ENCODE results near the gene SYS1. TPM values are rescaled to one million over a fixed set of nuclear protein-coding genes. Genes with fewer than 3 reads are reported as not detected.

The SYS1 gene
- total and polyA plus RNA-seq, 3 experiments from 2014 or later, result 40.1 to 54.0 (median 48.3) TPM

GRCh38 chr20:45407783-45408645, 45.1 kb downstream of the SYS1 start, which contains the start of gene DBNDD2:
Gene DBNDD2 (plus strand): TSS chr20:45408289. CDS start chr20:45408468, 179 bp downstream.
- H3K27ac Mint-ChIP-seq, result peak within 1 kb of the TSS; percentile 26 to 95 (median 76)
- no peaks in the 10 kb centered on the region for H3K36me3 ChIP-seq (ENCODE audit: insufficient read depth, low read length)
- ChIA-PET CTCF (interaction anchor here (0.9 to 2.2 kb wide), 6 partner anchors 8 to 46 kb away, joined by 3 to 15 read pairs (median 4); partner anchors contain the start of gene PIGT), POLR2A (interaction anchor here (0.9 to 3.5 kb wide), 2 partner anchors 8 to 44 kb away, joined by 8 to 25 read pairs; partner anchors contain the start of gene PIGT)
- H3K4me3 Mint-ChIP-seq, result peak within 1 kb of the TSS; percentile 69 to 95 (median 79)
- no peak within 1 kb of the TSS for H3K4me3 ChIP-seq (ENCODE audit: low read length)
- peaks cover 0 to 15% (median 10%) of the 10 kb centered on the region in 3 donors for H3K36me3 Mint-ChIP-seq
- peak in 1 of 5 donors; percentile 43 for DNase-seq
- peaks cover 0 to 3% of the 10 kb centered on the region in 2 donors for H3K27me3 Mint-ChIP-seq
- H3K27ac ChIP-seq (ENCODE audit: low read depth, low read length), result peak within 1 kb of the TSS; percentile 57
- H3K4me1 ChIP-seq (ENCODE audit: insufficient read depth, low read length), result peaks cover 5% of the 10 kb centered on the region
- H3K9me3 ChIP-seq (ENCODE audit: low read length), result no peaks in the 10 kb centered on the region
- no peaks in the 10 kb centered on the region for H3K9me3 Mint-ChIP-seq
- peaks cover 8 to 23% (median 17%) of the 10 kb centered on the region in 3 donors for H3K4me1 Mint-ChIP-seq
- no peaks in the 10 kb centered on the region for H3K27me3 ChIP-seq (ENCODE audit: insufficient read depth, low read length, poor library complexity, severe bottlenecking)

GRCh38 chr20:45408646-45409213, 45.8 kb downstream of the SYS1 start:
- POLR2A ChIA-PET, result interaction anchor here (3.5 kb wide), 1 partner anchor 7 kb away, joined by 25 read pairs; the partner anchor contains the start of gene PIGT
- peak in 1 of 5 donors; percentile 23 for DNase-seq

GRCh38 chr20:45409521-45410272, 46.7 kb downstream of the SYS1 start:
- CTCF ChIA-PET, result interaction anchor here (2.9 kb wide), 1 partner anchor 36 kb away, joined by 7 read pairs; no protein-coding TSS in a partner anchor

More at GRCh38 chr20:45408646-45409213, 45.8 kb downstream of the SYS1 start:
- Mint-ChIP-seq H3K27me3 (peaks cover 0 to 3% of the 10 kb centered on the region in 2 donors), H3K4me3 (peak overlapping the region in 6 of 7 donors; percentile 3 to 79 (median 62)), H3K4me1 (peaks cover 8 to 23% (median 17%) of the 10 kb centered on the region in 3 donors), H3K36me3 (peaks cover 0 to 15% (median 10%) of the 10 kb centered on the region in 3 donors), H3K9me3 (no peaks in the 10 kb centered on the region), H3K27ac (peak overlapping the region in 6 of 8 donors; percentile 14 to 89 (median 75))
- Histone ChIP-seq H3K27me3 (ENCODE audit: insufficient read depth, low read length, poor library complexity, severe bottlenecking) (no peaks in the 10 kb centered on the region), H3K27ac (ENCODE audit: low read depth, low read length) (no peak overlapping the region), H3K4me3 (ENCODE audit: low read length) (no peak overlapping the region), H3K36me3 (ENCODE audit: insufficient read depth, low read length) (no peaks in the 10 kb centered on the region), H3K4me1 (ENCODE audit: insufficient read depth, low read length) (peaks cover 5% of the 10 kb centered on the region), H3K9me3 (ENCODE audit: low read length) (no peaks in the 10 kb centered on the region)
- CTCF ChIA-PET, result interaction anchor here (0.9 to 2.9 kb wide), 3 partner anchors 28 to 41 kb away, joined by 3 to 10 read pairs (median 7); no protein-coding TSS in a partner anchor

GRCh38 chr20:45410887-45411286, 47.9 kb downstream of the SYS1 start:
- Histone ChIP-seq H3K9me3 (ENCODE audit: low read length) (no peaks in the 10 kb centered on the region), H3K27ac (ENCODE audit: low read depth, low read length) (no peak overlapping the region), H3K27me3 (ENCODE audit: insufficient read depth, low read length, poor library complexity, severe bottlenecking) (no peaks in the 10 kb centered on the region), H3K4me3 (ENCODE audit: low read length) (no peak overlapping the region), H3K4me1 (ENCODE audit: insufficient read depth, low read length) (peaks cover 7% of the 10 kb centered on the region), H3K36me3 (ENCODE audit: insufficient read depth, low read length) (no peaks in the 10 kb centered on the region)
- H3K9me3 Mint-ChIP-seq, result no peaks in the 10 kb centered on the region
- peaks cover 0 to 3% of the 10 kb centered on the region in 2 donors for H3K27me3 Mint-ChIP-seq
- H3K36me3 Mint-ChIP-seq, result peaks cover 0 to 20% (median 10%) of the 10 kb centered on the region in 3 donors
- peaks cover 15 to 29% (median 21%) of the 10 kb centered on the region in 3 donors for H3K4me1 Mint-ChIP-seq
- H3K4me3 Mint-ChIP-seq, result peak overlapping the region in 1 of 7 donors; percentile 46
- DNase-seq, result no peak
- CTCF ChIA-PET, result interaction anchor here (0.7 to 2.9 kb wide), 2 partner anchors 26 to 37 kb away, joined by 3 to 7 read pairs; no protein-coding TSS in a partner anchor
- POLR2A ChIA-PET, result no interaction called here
- H3K27ac Mint-ChIP-seq, result peak overlapping the region in 3 of 8 donors; percentile 9 to 68 (median 41)

More at GRCh38 chr20:45409521-45410272, 46.7 kb downstream of the SYS1 start:
- POLR2A ChIA-PET, result no interaction called here
- Histone ChIP-seq H3K9me3 (ENCODE audit: low read length) (no peaks in the 10 kb centered on the region), H3K4me1 (ENCODE audit: insufficient read depth, low read length) (peaks cover 5% of the 10 kb centered on the region), H3K4me3 (ENCODE audit: low read length) (no peak overlapping the region), H3K27me3 (ENCODE audit: insufficient read depth, low read length, poor library complexity, severe bottlenecking) (no peaks in the 10 kb centered on the region), H3K36me3 (ENCODE audit: insufficient read depth, low read length) (no peaks in the 10 kb centered on the region), H3K27ac (ENCODE audit: low read depth, low read length) (no peak overlapping the region)
- DNase-seq, result no peak
- Mint-ChIP-seq H3K36me3 (peaks cover 0 to 15% (median 10%) of the 10 kb centered on the region in 3 donors), H3K4me3 (peak overlapping the region in 1 of 7 donors; percentile 46), H3K27ac (peak overlapping the region in 1 of 8 donors; percentile 55), H3K9me3 (no peaks in the 10 kb centered on the region), H3K4me1 (peaks cover 12 to 25% (median 16%) of the 10 kb centered on the region in 3 donors), H3K27me3 (peaks cover 0 to 3% of the 10 kb centered on the region in 2 donors)

- H3K9me3 Mint-ChIP-seq, result no peaks in the 10 kb centered on the region
- peaks cover 0 to 31% (median 10%) of the 10 kb centered on the region in 3 donors for H3K36me3 Mint-ChIP-seq
- no peaks in the 10 kb centered on the region for H3K36me3 ChIP-seq (ENCODE audit: insufficient read depth, low read length)
- no peak overlapping the region for H3K27ac ChIP-seq (ENCODE audit: low read depth, low read length)
- peak overlapping the region in 4 of 8 donors; percentile 1 to 82 (median 34) for H3K27ac Mint-ChIP-seq
- peak overlapping the region in 1 of 7 donors; percentile 12 for H3K4me3 Mint-ChIP-seq
- peaks cover 31 to 40% (median 32%) of the 10 kb centered on the region in 3 donors for H3K4me1 Mint-ChIP-seq
- no peak for DNase-seq
- peaks cover 19% of the 10 kb centered on the region for H3K4me1 ChIP-seq (ENCODE audit: insufficient read depth, low read length)
- H3K4me3 ChIP-seq (ENCODE audit: low read length), result no peak overlapping the region
- ChIA-PET POLR2A (interaction anchor here (1.3 kb wide), 1 partner anchor 50 kb away, joined by 4 read pairs; no protein-coding TSS in a partner anchor), CTCF (interaction anchor here (1.0 to 2.8 kb wide), 6 partner anchors 24 to 52 kb away, joined by 3 to 17 read pairs (median 4); no protein-coding TSS in a partner anchor)
- H3K27me3 ChIP-seq (ENCODE audit: insufficient read depth, low read length, poor library complexity, severe bottlenecking), result no peaks in the 10 kb centered on the region
- peaks cover 0 to under 1% of the 10 kb centered on the region in 2 donors for H3K27me3 Mint-ChIP-seq
- no peaks in the 10 kb centered on the region for H3K9me3 ChIP-seq (ENCODE audit: low read length)
Measured at GRCh38 chr20:45412653-45413052, 49.7 kb downstream of the SYS1 start.

- Mint-ChIP-seq H3K4me3 (peak overlapping the region in 2 of 7 donors; percentile 12 to 37), H3K36me3 (peaks cover 0 to 39% (median 13%) of the 10 kb centered on the region in 3 donors), H3K27ac (peak overlapping the region in 5 of 8 donors; percentile 17 to 68 (median 60)), H3K9me3 (no peaks in the 10 kb centered on the region), H3K4me1 (peaks cover 36 to 44% (median 41%) of the 10 kb centered on the region in 3 donors), H3K27me3 (no peaks in the 10 kb centered on the region)
- Histone ChIP-seq H3K4me1 (ENCODE audit: insufficient read depth, low read length) (peaks cover 21% of the 10 kb centered on the region), H3K27me3 (ENCODE audit: insufficient read depth, low read length, poor library complexity, severe bottlenecking) (no peaks in the 10 kb centered on the region), H3K27ac (ENCODE audit: low read depth, low read length) (no peak overlapping the region), H3K4me3 (ENCODE audit: low read length) (no peak overlapping the region), H3K9me3 (ENCODE audit: low read length) (no peaks in the 10 kb centered on the region), H3K36me3 (ENCODE audit: insufficient read depth, low read length) (no peaks in the 10 kb centered on the region)
- ChIA-PET CTCF (interaction anchor here (1.2 to 2.8 kb wide), 5 partner anchors 23 to 53 kb away, joined by 4 to 17 read pairs (median 4); partner anchors contain the start of gene SYS1), POLR2A (interaction anchor here (0.7 to 1.3 kb wide), 2 partner anchors 50 to 51 kb away, joined by 4 read pairs; no protein-coding TSS in a partner anchor)
- DNase-seq, result no peak
Measured at GRCh38 chr20:45413479-45413878, 50.5 kb downstream of the SYS1 start.
